Endothelial cell of umbilical vein (primary cell): ENCODE results near the gene AP1M1. TPM values are rescaled to one million over a fixed set of nuclear protein-coding genes. Genes with fewer than 3 reads are reported as not detected.

ENCODE experiments used
- BruUV-seq: library from RNA; stranded (reverse); fragments of 400-500 nt; replicated peaks from 2 replicates; lab custom pipeline; 2021; lab: Mats Ljungman, UMichigan
- CTCF ChIA-PET: fragments of 300-600, 350-600 bp; sonication (Branson Sonifier 250); formaldehyde crosslinking; loops from one replicate; lab custom pipeline; 2021; ENCODE audit warnings: antibody characterized with exemption, inconsistent platforms; lab: Charles Lee
- POLR2A ChIA-PET: fragments of 300-600, 350-600 bp; sonication (Branson Sonifier 250); formaldehyde crosslinking; loops from one replicate; lab custom pipeline; 2021; ENCODE audit warnings: antibody characterized with exemption, inconsistent platforms; lab: Charles Lee
- DNase-seq: peaks from one replicate; pipeline ENCODE4 v3.0.0-alpha.2; 2011; ENCODE audit warnings: low read depth, low spot score
- FAIRE-seq: peaks from 2 replicates; lab custom pipeline; 2011; peaks lifted over from hg19 to GRCh38; lab: Jason Lieb, UNC
- H2AFZ ChIP-seq: 2 replicates; pipeline ENCODE4 v1.6.0; 2012; ENCODE audit warnings: low read depth, low read length, control low read depth, inconsistent platforms
- H3K27ac ChIP-seq: 2 replicates; pipeline ENCODE4 v1.5.1; 2011; ENCODE audit warnings: low read depth, mild to moderate bottlenecking, control low read depth, low read length, moderate library complexity; ENCODE audit not compliant: insufficient read depth
- H3K27me3 ChIP-seq, 2 experiments: 2 replicates each; pipeline versions ENCODE4 v1.6.0 to v1.6.1; 2011; ENCODE audit warnings: low read length in 2 of 2, mixed read lengths in 1 of 2; ENCODE audit not compliant: control insufficient read depth in 2 of 2, insufficient read depth in 2 of 2
- H3K36me3 ChIP-seq, 2 experiments: 2 replicates in 1 of 2; 3 replicates in 1 of 2; pipeline ENCODE4 v1.5.1; 2011; ENCODE audit warnings: low read length in 2 of 2, mild to moderate bottlenecking in 1 of 2, moderate library complexity in 1 of 2; ENCODE audit not compliant: control insufficient read depth in 2 of 2, insufficient read depth in 2 of 2; ENCODE audit errors: extremely low read depth in 1 of 2
- H3K4me1 ChIP-seq: 3 replicates; pipeline ENCODE4 v1.5.1; 2011; ENCODE audit warnings: mild to moderate bottlenecking, low read length; ENCODE audit not compliant: control insufficient read depth, insufficient read depth; ENCODE audit errors: extremely low read depth
- H3K4me2 ChIP-seq: 2 replicates; pipeline ENCODE4 v1.6.1; 2011; ENCODE audit warnings: low read length, control low read depth, mixed read lengths; ENCODE audit not compliant: insufficient read depth
- H3K4me3 ChIP-seq, 3 experiments: fragments of 200-600 bp in 1 of 3; sonication (generic), shearing (Covaris generic) in 1 of 3; replicated peaks in 1 of 3; 2 replicates each; pipeline ENCODE4 v1.5.1; 2011 to 2016; ENCODE audit warnings: control low read depth in 3 of 3, low read length in 3 of 3, mild to moderate bottlenecking in 2 of 3, inconsistent platforms in 1 of 3, low read depth in 1 of 3, moderate library complexity in 1 of 3; ENCODE audit not compliant: insufficient read depth in 1 of 3
- H3K79me2 ChIP-seq: 2 replicates; pipeline ENCODE4 v1.6.0; 2012; ENCODE audit warnings: low read length, inconsistent platforms; ENCODE audit not compliant: control insufficient read depth, insufficient read depth
- H3K9ac ChIP-seq: replicated peaks from 2 replicates; pipeline ENCODE3; 2011; ENCODE audit warnings: low read length, control low read depth; ENCODE audit not compliant: insufficient read depth; ENCODE audit errors: extremely low read depth
- H3K9me1 ChIP-seq: replicated peaks from 3 replicates; pipeline ENCODE4 v1.6.0; 2011; ENCODE audit warnings: mild to moderate bottlenecking, low read length; ENCODE audit not compliant: control insufficient read depth, insufficient read depth; ENCODE audit errors: extremely low read depth
- H3K9me3 ChIP-seq: replicated peaks from 2 replicates; pipeline ENCODE4 v1.5.1; 2012; ENCODE audit warnings: low read length, inconsistent platforms; ENCODE audit not compliant: control insufficient read depth, insufficient read depth
- H4K20me1 ChIP-seq: replicated peaks from 2 replicates; pipeline ENCODE3; 2011; ENCODE audit warnings: mild to moderate bottlenecking, low read length; ENCODE audit not compliant: control insufficient read depth, insufficient read depth; ENCODE audit errors: extremely low read depth
- CTCF ChIP-seq, 2 donors: IDR thresholded peaks; 1 replicate in 1 of 2; 2 replicates in 1 of 2; pipeline ENCODE4 v1.5.1; 2011; ENCODE audit warnings: low read length in 2 of 2, mild to moderate bottlenecking in 2 of 2, moderate library complexity in 2 of 2, control low read depth in 1 of 2, inconsistent platforms in 1 of 2, low read depth in 1 of 2; ENCODE audit not compliant: insufficient read depth in 1 of 2; ENCODE audit errors: extremely low read depth in 1 of 2
- EZH2 ChIP-seq: IDR thresholded peaks from 2 replicates; pipeline ENCODE4 v1.6.1; 2012; ENCODE audit warnings: borderline replicate concordance, low read depth, mild to moderate bottlenecking, moderate library complexity, low read length, inconsistent platforms; ENCODE audit not compliant: severe bottlenecking
- FOS ChIP-seq: IDR thresholded peaks from 2 replicates; pipeline ENCODE4 v1.6.1; 2011; ENCODE audit warnings: mild to moderate bottlenecking, low read length, moderate library complexity, borderline replicate concordance; ENCODE audit not compliant: insufficient read depth
- GATA2 ChIP-seq: IDR thresholded peaks from 2 replicates; pipeline ENCODE4 v1.7.0; 2011; ENCODE audit warnings: low read depth, mild to moderate bottlenecking, moderate library complexity, mixed read lengths, low read length; ENCODE audit not compliant: insufficient read length, insufficient read depth
- JUN ChIP-seq: IDR thresholded peaks from 2 replicates; pipeline ENCODE4 v1.6.1; 2011; ENCODE audit warnings: borderline replicate concordance, low read depth; ENCODE audit not compliant: insufficient read length, insufficient read depth
- MYC ChIP-seq: IDR thresholded peaks from one replicate; pipeline ENCODE4 v1.6.1; 2011; ENCODE audit warnings: mild to moderate bottlenecking, low read depth, low read length
- POLR2A ChIP-seq: IDR thresholded peaks from 2 replicates; pipeline ENCODE4 v1.6.1; 2012; ENCODE audit warnings: low read depth, mild to moderate bottlenecking, control low read depth, low read length
- POLR2AphosphoS5 ChIP-seq: IDR thresholded peaks from 2 replicates; pipeline ENCODE4 v1.6.1; 2012; ENCODE audit warnings: low read depth, mild to moderate bottlenecking, control low read depth, low read length, moderate library complexity; ENCODE audit not compliant: insufficient read depth
- dilution Hi-C: fragments of 300-500 bp; cut with MboI; formaldehyde crosslinking; loops from one replicate; pipeline ENCODE4 v1.15.0; 2019; ENCODE audit warnings: low sequenced_read_pairs; ENCODE audit not compliant: extremely low pct_ligation_motif_present
- intact Hi-C: fragments of 100-400 bp; cut with micrococcal nuclease; formaldehyde crosslinking; loops from one replicate; pipeline ENCODE4 v1.10.0; 2022
- polyA plus RNA-seq, 4 experiments: library from polyadenylated mRNA; depleted of rRNA in 3 of 4; stranded (reverse) in 3 of 4; unstranded in 1 of 4; fragments of >200 nt; gene quantifications; 2 replicates each; pipeline versions ENCODE4 v1.2.1 to v1.2.3, GENCODE V29; 2011 to 2012; ENCODE audit warnings: missing spikeins in 1 of 4
- total RNA-seq: library from RNA; stranded (reverse); gene quantifications from 2 replicates; pipeline ENCODE4 v1.2.3, GENCODE V29; 2021
- TF ChIP-seq, protein P1 (sequence below): IDR thresholded peaks from 2 replicates; pipeline ENCODE4 v1.6.1; 2011; ENCODE audit not compliant: insufficient read depth, insufficient read length

Gene AP1M1
- total and polyA plus RNA-seq, 2 donors (not counting 3 experiments of a cell fraction or from before 2014, with no cell fraction given), result 99.3 to 129 TPM

GRCh38 chr19:16223746-16224145 lies 26.0 kb downstream of the AP1M1 start:
- Histone ChIP-seq H3K4me1 (no peaks in the 10 kb centered on the region), H3K27ac (no peak overlapping the region), H4K20me1 (no peaks in the 10 kb centered on the region), H3K36me3 (peaks cover 9 to 44% of the 10 kb centered on the region in 2 experiments), H3K9me1 (no peaks in the 10 kb centered on the region), H3K9ac (no peak overlapping the region), H3K4me3 (no peak overlapping the region), H3K27me3 (no peaks in the 10 kb centered on the region), H2AFZ (no peak overlapping the region), H3K9me3 (peaks cover 5% of the 10 kb centered on the region), H3K4me2 (no peak overlapping the region), H3K79me2 (peaks cover 6% of the 10 kb centered on the region)
- TF ChIP-seq POLR2A, result no peak
- no peak for TF ChIP-seq MYC
- TF ChIP-seq POLR2AphosphoS5, result no peak
- TF ChIP-seq EZH2, result no peak
- TF ChIP-seq FOS, result no peak
- TF ChIP-seq JUN, result no peak
- TF ChIP-seq CTCF (IDR thresholded peaks at IDR 0.05; ENCODE audit: extremely low read depth in 1 of 2, insufficient read depth in 1 of 2, low read depth in 1 of 2, low read length in 2 of 2), result no peak
- TF ChIP-seq, protein P1, sequence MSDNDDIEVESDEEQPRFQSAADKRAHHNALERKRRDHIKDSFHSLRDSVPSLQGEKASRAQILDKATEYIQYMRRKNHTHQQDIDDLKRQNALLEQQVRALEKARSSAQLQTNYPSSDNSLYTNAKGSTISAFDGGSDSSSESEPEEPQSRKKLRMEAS, result no peak
- no peak for TF ChIP-seq GATA2
- intact Hi-C loops, result no loop called here
- no TSS peak for BruUV-seq
- dilution Hi-C loops, result loop anchor here (25.0 kb wide), 1 partner anchor 139 kb away; no protein-coding TSS in a partner anchor
- FAIRE-seq (no peak), DNase-seq (no peak)
- ChIA-PET CTCF (interaction anchor here (1.4 kb wide), 1 partner anchor 159 kb away, joined by 3 read pairs; no protein-coding TSS in a partner anchor), POLR2A (no interaction called here)
